Right lobe of liver (tissue), 6 donors: ENCODE measurements around the gene OR52E8. TPM values are rescaled to one million over a fixed set of nuclear protein-coding genes. Genes with fewer than 3 reads are reported as not detected.

Source experiments
- ATAC-seq, 4 donors: fragments of 200-7000 bp; cut with Tn5 transposase; one replicate each; pipeline ENCODE4 v1.9.1; 2020; ENCODE audit warnings: mild to moderate bottlenecking in 4 of 4, moderate library complexity in 4 of 4
- DNase-seq, 3 donors: peaks; one replicate each; pipeline ENCODE4 v3.0.0-alpha.2; 2020
- H3K27ac ChIP-seq, 3 donors: fragments of 200-600 bp; one replicate each; pipeline ENCODE4 v1.8.0; 2022
- H3K27me3 ChIP-seq, 2 donors: fragments of 200-600 bp; one replicate each; pipeline ENCODE4 v1.8.0; 2022
- H3K36me3 ChIP-seq, 4 donors: fragments of 200-600 bp; sonication (generic) in 1 of 4; one replicate each; pipeline versions ENCODE4 v1.5.1 to v1.8.0; 2017 to 2022; ENCODE audit warnings: control low read depth in 1 of 4
- H3K4me1 ChIP-seq, 4 donors: fragments of 200-600 bp; sonication (generic) in 1 of 4; one replicate each; pipeline versions ENCODE4 v1.5.1 to v1.8.0; 2017 to 2022; ENCODE audit warnings: control low read depth in 1 of 4
- H3K4me3 ChIP-seq, 3 donors: fragments of 200-600 bp; one replicate each; pipeline ENCODE4 v1.8.0; 2022
- H3K9me3 ChIP-seq, 4 donors: fragments of 200-600 bp; sonication (generic) in 1 of 4; one replicate each; pipeline versions ENCODE4 v1.5.1 to v1.8.0; 2017 to 2022; ENCODE audit warnings: control low read depth in 1 of 4
- POLR2A ChIP-seq: fragments of 450-650 bp; IDR thresholded peaks from one replicate; pipeline ENCODE4 v1.6.1; 2017; ENCODE audit warnings: antibody characterized with exemption, mild to moderate bottlenecking
- WGBS: methylation state at CpG from one replicate; pipeline ENCODE4 v1.1.6; 2018; ENCODE audit warnings: low coverage, low lambda C conversion rate; ENCODE audit not compliant: insufficient coverage; ENCODE audit errors: missing lambda C conversion rate; 5-methylcytosine and 5-hydroxymethylcytosine counted together
- intact Hi-C, 2 donors: fragments of 100-400 bp; cut with DNase I; formaldehyde crosslinking; loops; one replicate each; pipeline versions ENCODE4 v1.11.2 to v1.14.1; 2022
- total RNA-seq, 6 experiments: library from RNA; depleted of rRNA in 2 of 6; stranded (reverse); fragments of >200 nt in 2 of 6; fragmentation: NEBNext Ultra II Directional in 3 of 6; extraction: Animal tissue kit (Norgen Biotek cat#: 25700) in 3 of 6; gene quantifications; one replicate each; pipeline versions ENCODE4 v1.1.0 to v1.2.4, GENCODE V29; 2016 to 2023
- TF ChIP-seq, protein P1 (sequence below), 4 donors: fragments of 200-600 bp in 3 of 4; fragments of 450-650 bp in 1 of 4; IDR thresholded peaks; one replicate each; pipeline versions ENCODE4 v1.5.1 to v1.8.0; 2016 to 2022; ENCODE audit warnings: antibody characterized with exemption in 4 of 4, mild to moderate bottlenecking in 2 of 4
- donor health status: DM: no; HTN: yes; CAD: no.
- donor health status: DM: no; HTN: no; CAD: no.
- donor health status: DM: no; HTN: no; CAD: no.
- donor health status: DM: no; HTN: yes; CAD: no.
- donor health status: DM: no; HTN: yes; CAD: no.

OR52E8 gene
- total RNA-seq, 6 experiments from 2014 or later: not detected

DNA sequence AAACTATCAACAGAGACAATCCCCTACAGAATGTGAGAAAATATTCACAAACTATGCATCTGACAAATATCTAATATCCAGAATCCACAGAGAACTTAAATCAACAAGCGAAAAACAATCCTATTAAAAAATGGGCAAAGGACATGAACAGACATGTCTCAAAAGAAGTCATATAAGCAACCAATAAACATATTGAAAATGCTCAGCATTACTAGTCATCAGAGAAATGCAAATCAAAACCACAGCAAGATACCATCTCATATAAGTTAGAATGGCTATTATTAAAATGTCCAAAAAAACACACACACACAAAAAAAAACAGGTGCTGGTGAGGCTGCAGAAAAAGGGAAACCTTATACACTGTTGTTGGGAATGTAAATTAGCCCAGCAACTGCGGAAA lies 8.3 kb upstream of the OR52E8 start:
- Histone ChIP-seq H3K27me3 (no peaks in the 10 kb centered on the region), H3K4me3 (no peak overlapping the region), H3K4me1 (no peaks in the 10 kb centered on the region), H3K27ac (no peak overlapping the region), H3K9me3 (no peaks in the 10 kb centered on the region), H3K36me3 (no peaks in the 10 kb centered on the region)
- no peak for TF ChIP-seq POLR2A
- TF ChIP-seq, protein P1, sequence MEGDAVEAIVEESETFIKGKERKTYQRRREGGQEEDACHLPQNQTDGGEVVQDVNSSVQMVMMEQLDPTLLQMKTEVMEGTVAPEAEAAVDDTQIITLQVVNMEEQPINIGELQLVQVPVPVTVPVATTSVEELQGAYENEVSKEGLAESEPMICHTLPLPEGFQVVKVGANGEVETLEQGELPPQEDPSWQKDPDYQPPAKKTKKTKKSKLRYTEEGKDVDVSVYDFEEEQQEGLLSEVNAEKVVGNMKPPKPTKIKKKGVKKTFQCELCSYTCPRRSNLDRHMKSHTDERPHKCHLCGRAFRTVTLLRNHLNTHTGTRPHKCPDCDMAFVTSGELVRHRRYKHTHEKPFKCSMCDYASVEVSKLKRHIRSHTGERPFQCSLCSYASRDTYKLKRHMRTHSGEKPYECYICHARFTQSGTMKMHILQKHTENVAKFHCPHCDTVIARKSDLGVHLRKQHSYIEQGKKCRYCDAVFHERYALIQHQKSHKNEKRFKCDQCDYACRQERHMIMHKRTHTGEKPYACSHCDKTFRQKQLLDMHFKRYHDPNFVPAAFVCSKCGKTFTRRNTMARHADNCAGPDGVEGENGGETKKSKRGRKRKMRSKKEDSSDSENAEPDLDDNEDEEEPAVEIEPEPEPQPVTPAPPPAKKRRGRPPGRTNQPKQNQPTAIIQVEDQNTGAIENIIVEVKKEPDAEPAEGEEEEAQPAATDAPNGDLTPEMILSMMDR (IDR thresholded peaks at IDR 0.05): no peak
- intact Hi-C loops: no loop called here
- no peak for DNase-seq
- WGBS: 66% methylated on average over 2 of the region's 2 CpGs
- ATAC-seq: no peak

DNA sequence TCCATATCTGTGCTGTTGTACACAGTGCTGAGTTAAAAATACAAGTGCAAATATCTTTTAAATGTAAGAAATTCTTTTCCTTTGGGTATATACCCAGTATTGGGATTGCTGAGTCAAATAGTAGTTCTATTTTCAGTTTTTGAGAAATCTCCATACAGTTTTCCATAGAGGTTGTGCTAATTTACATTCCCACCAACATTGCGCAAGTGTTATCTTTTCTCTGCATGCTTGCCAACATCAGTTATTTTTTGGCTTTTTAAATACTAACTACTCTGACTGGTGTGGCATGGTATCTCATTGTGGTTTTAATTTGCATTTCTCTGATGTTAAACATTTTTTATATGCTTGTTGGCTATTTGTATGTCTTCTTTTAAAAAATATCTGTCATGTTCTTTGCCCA lies 6.5 kb downstream of the OR52E8 start:
- ATAC-seq: no peak
- no peaks in the 10 kb centered on the region for H3K4me1 ChIP-seq
- DNase-seq: no peak
- no CpG with 5 or more reads among the region's 1 CpG for WGBS
- TF ChIP-seq, protein P1 (IDR thresholded peaks at IDR 0.05): no peak
- TF ChIP-seq POLR2A: no peak
- no peak overlapping the region for H3K27ac ChIP-seq
- H3K9me3 ChIP-seq: no peaks in the 10 kb centered on the region
- intact Hi-C loops: no loop called here
- no peak overlapping the region for H3K4me3 ChIP-seq
- H3K36me3 ChIP-seq: no peaks in the 10 kb centered on the region
- H3K27me3 ChIP-seq: no peaks in the 10 kb centered on the region

DNA sequence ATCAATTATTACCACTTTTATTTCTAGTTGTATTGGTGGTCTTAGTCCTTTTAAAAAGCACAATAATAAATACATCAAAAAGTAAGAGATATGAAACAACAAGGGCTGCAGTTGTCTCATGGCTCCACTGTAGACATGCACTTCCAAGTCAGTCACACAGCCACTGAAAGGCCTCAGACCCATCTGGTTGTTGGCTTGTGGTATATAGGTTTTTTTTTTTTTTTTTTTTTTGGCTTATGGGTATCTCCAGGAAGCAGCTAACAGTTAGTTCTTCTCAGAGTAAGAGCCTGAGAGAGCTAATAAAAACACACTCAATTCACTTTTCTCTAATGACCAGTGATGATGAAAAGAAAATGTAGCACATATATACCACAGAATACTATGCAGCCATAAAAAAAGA lies 9.8 kb downstream of the OR52E8 start:
- H3K27me3 ChIP-seq: no peaks in the 10 kb centered on the region
- intact Hi-C loops: no loop called here
- no peak overlapping the region for H3K4me3 ChIP-seq
- ATAC-seq: no peak
- TF ChIP-seq POLR2A: no peak
- TF ChIP-seq, protein P1 (IDR thresholded peaks at IDR 0.05): no peak
- H3K27ac ChIP-seq: no peak overlapping the region
- no peak for DNase-seq
- H3K9me3 ChIP-seq: no peaks in the 10 kb centered on the region
- H3K4me1 ChIP-seq: no peaks in the 10 kb centered on the region
- H3K36me3 ChIP-seq: no peaks in the 10 kb centered on the region

DNA sequence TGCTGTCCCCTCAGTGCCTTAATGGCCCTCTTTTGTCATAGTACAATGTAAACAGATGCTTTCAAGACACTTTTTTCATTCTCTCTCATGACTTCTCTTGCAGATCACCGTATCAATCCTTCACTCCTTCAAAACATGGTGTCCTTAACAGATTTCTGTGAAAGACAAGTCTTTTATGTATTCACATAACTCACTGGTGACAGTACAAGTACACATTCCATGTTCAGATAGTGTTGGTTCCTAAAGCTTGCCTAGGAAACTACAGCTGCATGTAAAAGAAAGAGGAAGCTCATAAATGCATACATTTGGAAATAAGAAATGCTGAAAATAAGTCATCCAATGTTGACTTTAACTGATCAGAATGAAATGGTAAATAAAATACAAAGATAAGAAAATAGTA lies 10.8 kb downstream of the OR52E8 start:
- whole genome bisulfite sequencing: 5% methylated on average over 1 of the region's 1 CpG
- no peak for TF ChIP-seq POLR2A
- TF ChIP-seq, protein P1 (IDR thresholded peaks at IDR 0.05): no peak
- no peak overlapping the region for H3K4me3 ChIP-seq
- no peak overlapping the region for H3K27ac ChIP-seq
- no peaks in the 10 kb centered on the region for H3K9me3 ChIP-seq
- intact Hi-C loops: no loop called here
- DNase-seq: no peak
- no peaks in the 10 kb centered on the region for H3K36me3 ChIP-seq
- H3K4me1 ChIP-seq: no peaks in the 10 kb centered on the region
- no peak for ATAC-seq
- H3K27me3 ChIP-seq: no peaks in the 10 kb centered on the region

DNA sequence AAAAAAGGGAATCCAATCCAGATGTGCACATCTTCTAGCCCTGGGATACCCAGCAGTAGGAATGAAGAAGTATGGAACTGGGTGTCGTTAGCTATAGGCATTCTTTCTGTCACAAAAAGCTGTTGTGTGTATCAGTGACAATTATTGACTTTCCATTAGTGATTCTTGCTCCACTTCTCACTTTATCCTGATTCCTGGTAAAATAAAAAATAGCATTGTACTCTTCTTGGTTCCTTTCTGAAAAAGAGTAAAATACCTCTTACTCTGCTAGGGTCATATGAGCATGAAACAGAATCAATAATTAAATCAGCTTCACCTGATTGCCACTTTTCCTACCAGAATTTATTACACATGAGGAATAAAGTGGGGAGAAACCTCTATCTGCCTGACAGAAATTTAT lies 15.7 kb downstream of the OR52E8 start, which contains the start of gene OR52E6:
TSS of gene OR52E6 (minus strand) at position 101 of the 400 bp plus-strand sequence. CDS start at position 101, 0 bp downstream.
- Histone ChIP-seq H3K4me1 (no peaks in the 10 kb centered on the region), H3K9me3 (no peaks in the 10 kb centered on the region), H3K36me3 (no peaks in the 10 kb centered on the region), H3K27me3 (no peaks in the 10 kb centered on the region), H3K27ac (no peak within 1 kb of the TSS), H3K4me3 (no peak within 1 kb of the TSS)
- no peak for ATAC-seq
- intact Hi-C loops: no loop called here
- WGBS: 20% methylated on average over 1 of the region's 1 CpG
- TF ChIP-seq, protein P1 (IDR thresholded peaks at IDR 0.05): no peak
- no peak for TF ChIP-seq POLR2A
- DNase-seq: no peak
